NCI-H2107 (cell line): ENCODE results near the gene OLFM4.
A peak's percentile ranks its signal among the peaks of the same experiment; 100 is the strongest.
"Not testable (repeated sequence)": the region's sequence is repeated elsewhere in the genome, so short reads cannot be mapped to it uniquely, and the experiment has no call there.

ENCODE experiments used
- DNase-seq: peaks from one replicate; lab custom pipeline; 2025; lab: John Stamatoyannopoulos, UW

Gene OLFM4

GRCh38 chr13:53028637-53029203, at the start of gene OLFM4:
TSS of gene OLFM4 (plus strand) at chr13:53028813. CDS start at chr13:53028837, 24 bp downstream.
- no peak for DNase-seq

- DNase-seq: no peak
Measured at GRCh38 chr13:52978989-52979388, 49.6 kb upstream of the OLFM4 start.

GRCh38 chr13:52980695-52981094, 47.9 kb upstream of the OLFM4 start:
- DNase-seq: no peak

- no peak for DNase-seq
Measured at GRCh38 chr13:52983836-52984235, 44.8 kb upstream of the OLFM4 start.

GRCh38 chr13:52984881-52985363, 43.7 kb upstream of the OLFM4 start:
- DNase-seq: no peak

GRCh38 chr13:52991344-52992020, 37.1 kb upstream of the OLFM4 start:
- DNase-seq: no peak

DNA sequence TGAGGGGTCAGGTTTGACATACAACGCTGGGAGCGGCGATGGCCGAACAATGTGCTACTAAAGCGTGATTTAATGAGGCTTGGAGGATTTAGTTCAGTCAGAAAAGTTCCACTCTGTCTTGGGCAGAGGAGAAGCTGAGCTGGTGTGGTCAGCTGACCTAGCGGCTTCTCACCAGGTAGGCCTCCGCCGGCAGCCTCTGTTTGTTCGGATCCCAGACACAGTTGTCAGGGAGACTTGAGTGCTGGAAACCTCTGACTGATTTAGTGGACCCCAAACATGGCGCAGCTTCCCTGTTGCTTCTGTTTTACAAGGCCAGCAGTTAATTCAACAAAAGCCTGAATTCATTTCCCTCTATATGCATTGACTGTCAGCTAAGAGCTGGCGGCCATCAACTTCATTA, 36.5 kb upstream of the OLFM4 start:
- no peak for DNase-seq

DNA sequence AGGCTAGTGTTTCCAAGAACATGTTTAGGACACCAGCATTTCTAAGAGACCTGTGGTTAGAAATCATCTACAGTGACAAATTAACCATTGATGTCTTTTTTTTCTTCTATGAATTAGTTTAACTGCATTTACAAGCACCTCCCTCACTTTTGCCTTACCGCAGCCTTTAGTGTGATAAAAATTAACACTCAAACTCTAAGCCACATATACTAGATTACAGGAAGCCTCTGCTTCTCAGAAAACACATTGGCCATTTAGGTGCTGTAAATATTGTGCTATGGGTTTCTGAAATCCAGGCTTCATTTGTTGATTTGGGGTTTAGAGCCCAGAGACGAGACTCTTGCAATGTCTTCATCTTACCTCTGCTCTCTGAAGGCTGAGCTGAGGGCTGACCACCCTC, 34.6 kb upstream of the OLFM4 start:
- DNase-seq: no peak

- DNase-seq: no peak
Measured at GRCh38 chr13:52994865-52995264, 33.7 kb upstream of the OLFM4 start.

- no peak for DNase-seq
Measured at GRCh38 chr13:52995946-52996345, 32.7 kb upstream of the OLFM4 start.

DNA sequence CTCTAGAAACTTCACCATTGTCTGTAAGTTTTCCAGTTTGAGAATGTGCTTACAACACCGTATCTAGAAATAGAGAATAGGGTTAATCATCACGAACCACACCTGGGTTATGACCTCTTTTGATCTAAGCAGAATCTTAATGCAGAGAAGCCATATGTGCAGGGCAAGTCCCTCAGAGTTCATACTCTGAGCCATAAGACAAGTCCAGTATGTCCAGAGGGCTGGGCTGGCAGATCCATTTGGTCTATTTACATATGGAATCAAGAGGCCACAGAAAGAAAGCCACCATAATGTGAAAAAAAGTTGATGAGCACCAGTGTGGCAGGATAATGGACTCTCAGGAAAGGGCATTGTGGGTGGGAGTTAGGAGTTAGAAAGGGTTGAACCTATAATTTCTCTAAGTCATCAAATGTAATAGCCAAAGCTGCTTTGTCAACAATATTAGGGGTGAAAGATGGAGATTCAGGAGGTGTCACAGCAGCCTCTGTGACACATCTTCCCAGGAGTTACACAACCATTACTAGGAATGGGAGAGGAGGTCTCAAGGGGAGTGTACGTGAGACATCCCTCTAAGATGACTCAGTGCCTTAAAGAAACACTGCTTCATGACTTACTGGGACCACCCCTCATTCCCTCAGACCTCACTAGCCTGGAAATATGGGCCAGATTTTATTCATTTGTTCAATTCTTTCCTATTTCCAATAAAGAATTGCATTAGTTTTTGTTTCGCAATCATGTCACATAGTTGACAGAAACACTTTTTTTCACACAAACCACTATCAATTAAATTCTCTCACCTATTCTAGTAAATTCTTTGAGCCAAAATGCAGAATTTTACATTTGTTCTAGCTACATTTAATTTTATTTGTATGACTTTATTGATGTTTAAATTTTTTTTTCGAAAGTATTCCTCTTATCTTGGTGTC, 30.4 kb upstream of the OLFM4 start:
- DNase-seq: no peak

DNA sequence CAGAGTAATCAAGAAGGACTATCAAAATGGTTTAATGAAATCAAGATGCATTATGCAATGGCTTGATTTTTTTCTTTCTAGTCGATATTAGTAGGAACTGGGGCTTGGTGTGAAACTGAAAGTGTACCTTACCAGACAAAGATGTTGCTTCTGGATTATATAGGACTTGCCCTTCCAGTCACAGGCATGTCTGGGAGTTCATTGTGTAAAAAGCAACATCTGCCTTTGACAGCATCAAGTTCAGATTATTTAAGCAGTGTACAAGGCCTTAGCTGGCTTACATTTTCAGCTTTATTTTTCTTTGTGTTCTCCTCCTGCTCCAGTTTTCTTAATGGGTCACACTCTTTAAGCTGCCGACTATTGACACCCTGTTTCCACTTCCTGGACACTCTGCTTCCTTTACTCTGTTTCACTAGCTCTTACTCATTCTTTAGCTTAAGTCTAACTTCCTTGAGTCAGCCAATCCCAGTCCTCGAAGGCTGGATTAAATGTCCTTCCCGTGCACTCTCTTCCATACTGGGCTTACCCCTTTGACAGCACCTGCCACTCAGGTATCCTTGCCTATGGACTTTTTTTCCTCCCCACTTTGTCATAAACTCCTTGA, 29.4 kb upstream of the OLFM4 start:
- no peak for DNase-seq

DNA sequence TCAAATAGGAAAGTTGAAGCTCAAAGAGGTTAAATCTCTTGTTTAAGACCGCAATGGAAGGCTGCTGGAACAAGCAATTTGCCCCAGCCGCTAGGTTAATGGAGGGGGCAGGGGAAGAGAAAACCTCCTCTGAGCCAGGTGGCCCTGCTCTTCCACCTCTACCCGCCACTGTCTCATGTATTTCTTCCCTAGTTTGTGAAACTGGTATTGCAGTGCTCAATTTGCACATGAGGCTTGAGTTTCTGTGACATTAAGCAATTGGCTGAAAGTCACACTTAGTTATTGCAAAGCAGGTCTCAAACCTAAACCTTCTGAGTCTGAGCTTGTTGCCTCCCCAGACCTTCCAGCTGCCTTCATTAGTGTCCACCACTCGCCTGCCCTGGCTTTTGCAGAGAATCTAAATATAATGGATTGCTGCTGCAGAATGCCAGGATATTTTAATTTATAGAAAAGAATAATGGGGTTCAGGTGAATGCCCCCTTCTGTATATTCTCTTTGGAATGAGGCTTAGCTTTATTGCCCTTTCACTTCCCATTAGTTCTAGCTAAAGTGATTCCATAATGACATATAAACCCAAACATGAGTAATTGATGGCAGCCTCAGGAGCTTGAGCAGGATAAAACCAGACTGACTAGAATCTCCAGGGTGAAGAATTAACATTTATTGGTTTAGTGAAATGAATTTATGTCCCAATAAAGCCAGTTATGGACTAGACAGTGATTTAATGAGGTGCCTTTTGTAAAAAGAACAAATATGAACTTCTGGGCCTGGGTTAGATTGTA, 27.0 kb upstream of the OLFM4 start:
- no peak for DNase-seq

GRCh38 chr13:53004573-53004972, 24.0 kb upstream of the OLFM4 start:
- DNase-seq: peak; percentile 4

DNA sequence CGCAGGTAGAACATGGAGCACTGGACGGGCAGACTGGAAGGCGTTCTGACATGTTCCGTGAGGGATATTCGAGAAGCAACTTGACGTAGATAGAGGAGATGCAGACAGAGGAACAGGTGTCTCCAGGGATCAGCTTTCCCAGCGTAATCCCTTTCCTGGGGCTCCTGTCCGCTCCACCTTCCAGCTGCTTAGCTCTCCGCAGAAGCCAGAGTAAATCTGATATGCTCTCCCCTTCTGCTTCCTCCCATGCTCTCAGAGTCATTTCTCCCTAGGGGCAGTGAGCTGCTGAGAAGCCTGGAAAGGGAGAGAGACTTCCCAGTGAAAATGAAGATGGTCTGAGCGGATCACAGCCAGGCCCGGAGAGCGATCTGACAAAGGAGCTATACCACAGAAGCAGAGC, 23.0 kb upstream of the OLFM4 start:
- DNase-seq: peak; percentile 57

DNA sequence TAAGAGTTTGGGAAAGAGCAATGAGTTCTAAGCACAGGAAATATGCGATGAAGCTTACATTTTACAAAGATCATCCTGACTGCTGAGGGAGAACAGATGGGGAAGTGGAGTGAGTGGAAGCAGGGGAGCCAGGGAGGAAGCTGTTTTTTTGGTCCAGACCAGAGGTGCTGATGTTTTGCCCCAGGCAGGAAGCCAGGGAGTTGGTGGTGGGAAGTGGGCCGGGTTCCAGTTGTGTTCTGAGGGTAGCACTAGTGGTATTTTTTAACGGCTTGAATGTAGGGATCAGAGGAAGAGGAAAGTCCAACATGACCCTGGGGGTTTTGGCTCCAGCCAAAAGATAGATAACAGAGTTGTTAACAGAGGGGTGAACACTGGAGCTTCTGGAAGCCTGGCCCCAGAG, 20.7 kb upstream of the OLFM4 start:
- no peak for DNase-seq

DNA sequence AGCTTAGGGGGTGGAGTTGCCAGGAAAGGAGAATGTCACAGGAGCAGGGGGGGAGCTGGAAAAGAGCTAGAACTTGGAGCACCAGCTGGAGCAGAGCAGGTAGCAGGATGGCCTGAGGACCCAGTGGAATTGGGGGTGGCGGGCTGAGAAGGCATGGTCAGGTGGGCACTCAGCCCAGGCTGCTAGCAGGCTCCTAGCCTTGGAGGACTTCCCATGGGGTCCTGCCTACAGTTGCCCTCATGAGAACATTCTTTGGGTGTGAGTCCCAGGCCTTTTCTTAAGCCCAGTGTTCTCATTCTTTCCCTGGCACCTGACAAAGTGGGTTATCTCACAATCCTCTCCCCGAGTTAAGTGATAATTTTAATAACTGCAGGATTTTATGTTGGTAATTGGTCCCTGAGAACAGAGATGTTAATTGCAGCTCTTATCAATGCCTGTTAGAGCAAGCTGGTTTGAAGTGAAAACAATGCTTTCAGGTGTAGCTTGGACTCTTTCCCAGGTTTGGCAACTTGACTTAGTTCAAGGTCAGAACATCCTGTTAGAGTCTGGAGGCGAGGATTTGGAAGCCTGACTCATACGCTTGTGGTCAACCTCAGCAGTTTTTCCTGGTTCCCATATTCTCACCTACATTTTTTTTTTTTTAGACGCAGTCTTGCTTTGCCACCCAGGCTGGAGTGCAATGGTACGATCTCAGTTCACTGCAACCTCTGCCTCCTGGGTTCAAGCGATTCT, 18.1 kb upstream of the OLFM4 start:
- peak; percentile 31 for DNase-seq

DNA sequence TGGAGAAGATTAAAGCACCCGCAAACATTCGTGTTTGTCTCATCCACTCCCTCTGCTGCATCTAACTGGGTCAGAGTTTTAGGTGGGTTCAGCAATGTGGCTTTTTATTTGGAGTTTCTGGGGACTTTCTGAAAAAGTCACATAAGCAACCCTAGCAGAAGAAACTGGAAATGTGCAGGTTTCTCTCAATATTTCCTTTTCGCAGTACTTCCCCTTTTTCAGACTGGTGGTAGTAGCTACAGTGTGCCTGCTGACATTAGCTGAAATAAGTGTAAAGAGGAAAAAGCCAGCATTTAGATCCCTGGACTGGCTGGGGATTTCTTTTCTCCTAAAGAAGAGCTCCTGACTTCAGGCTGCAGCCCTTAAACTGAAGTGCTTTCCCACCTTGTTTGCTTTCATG, 15.9 kb upstream of the OLFM4 start:
- no peak for DNase-seq

DNA sequence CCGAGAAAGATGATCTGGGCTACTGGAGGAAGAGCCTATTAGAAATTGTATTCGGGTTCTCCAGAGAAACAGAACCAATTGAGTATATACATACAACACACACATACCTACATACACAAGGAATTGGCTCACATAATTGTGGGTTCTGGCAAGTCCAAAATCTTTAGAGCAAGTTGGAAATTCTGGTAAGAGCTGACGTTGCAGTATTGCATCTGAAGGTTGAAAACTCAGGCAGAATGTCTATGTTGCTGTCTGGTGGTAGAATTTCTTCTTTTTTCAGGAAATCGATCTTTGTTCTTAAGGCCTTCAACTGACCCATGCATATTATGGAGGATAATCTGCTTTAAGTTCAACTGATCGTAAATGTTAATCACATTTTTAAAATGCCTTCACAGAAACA, 15.5 kb upstream of the OLFM4 start:
- DNase-seq: no peak

GRCh38 chr13:53014018-53014417, 14.6 kb upstream of the OLFM4 start:
- not testable (repeated sequence) for DNase-seq
